ENCODE results near the gene GIMAP2.

Gene GIMAP2

DNA sequence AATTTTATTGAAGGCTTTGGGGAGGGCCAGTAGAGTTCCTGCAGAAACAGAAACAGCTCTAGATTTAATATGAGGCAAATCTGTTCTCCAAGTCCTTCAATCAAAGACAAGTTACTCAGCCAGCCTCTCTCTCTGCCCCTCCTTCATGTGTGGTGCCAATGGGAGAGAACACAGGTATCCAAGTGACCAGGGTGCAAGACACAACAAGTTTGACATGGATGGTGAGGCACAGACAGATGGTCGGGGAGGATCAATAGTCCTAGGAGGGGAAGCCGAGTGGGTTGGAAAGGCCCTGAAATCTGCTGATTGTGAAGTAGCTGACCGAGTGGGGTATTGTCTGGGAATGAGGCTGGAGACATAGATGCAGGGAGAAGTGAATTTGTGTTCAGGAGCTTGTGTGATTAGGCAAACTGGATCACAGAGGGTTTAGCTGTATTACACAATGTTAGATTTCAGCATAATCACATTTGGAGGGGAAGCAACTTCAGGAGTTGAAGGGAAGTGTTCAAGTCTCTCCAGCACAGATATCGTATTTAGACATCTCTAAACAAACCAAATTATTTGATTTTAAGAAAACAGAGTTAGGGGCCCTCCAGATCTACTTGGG is 32.4 kb downstream of the GIMAP2 start:
- WGBS (ENCODE audit: insufficient coverage, insufficient read length): no CpG with 5 or more reads among the region's 4 CpGs
- DNase-seq (ENCODE audit: low read depth, low spot score): no peak
- Histone ChIP-seq H3K4me3 (ENCODE audit: low read length) (no peak overlapping the region), H3K4me1 (ENCODE audit: control insufficient read depth, insufficient read depth, low read length) (no peaks in the 10 kb centered on the region), H3K36me3 (ENCODE audit: control insufficient read depth, insufficient read depth, low read length) (no peaks in the 10 kb centered on the region; the same call in 1 of the 2 replicates), H3K27me3 (ENCODE audit: control insufficient read depth, insufficient read depth, low read length) (no peaks in the 10 kb centered on the region), H3K27ac (ENCODE audit: low read length) (no peak overlapping the region), H3K9me3 (ENCODE audit: control insufficient read depth, insufficient read depth, low read length) (no peaks in the 10 kb centered on the region)

DNA sequence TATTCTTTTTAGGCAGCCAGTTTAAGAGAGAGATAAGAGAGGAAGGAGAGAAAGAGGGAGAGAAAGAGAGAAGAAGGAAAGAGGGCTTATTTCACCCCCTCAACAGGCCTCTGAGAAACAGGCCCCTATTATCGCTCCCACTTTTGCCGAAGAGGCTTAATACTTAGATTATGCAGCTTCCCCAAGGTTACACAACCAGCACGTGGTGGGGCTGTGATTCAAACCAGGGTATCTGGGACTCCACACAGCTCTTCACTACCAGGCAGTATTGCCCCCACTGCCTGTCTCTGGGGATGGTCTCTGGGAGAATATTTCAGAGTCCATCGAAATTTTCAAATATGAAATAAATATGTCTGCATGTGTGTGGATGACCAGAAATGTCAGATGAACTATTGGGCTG is 33.9 kb downstream of the GIMAP2 start:
- H3K36me3 ChIP-seq (ENCODE audit: control insufficient read depth, insufficient read depth, low read length): no peaks in the 10 kb centered on the region; the same call in 1 of the 2 replicates
- H3K4me3 ChIP-seq (ENCODE audit: low read length): no peak overlapping the region
- no peak for DNase-seq (ENCODE audit: low read depth, low spot score)
- whole genome bisulfite sequencing (ENCODE audit: insufficient coverage, insufficient read length): no CpG with 5 or more reads among the region's 4 CpGs
- H3K27ac ChIP-seq (ENCODE audit: low read length): no peak overlapping the region
- H3K27me3 ChIP-seq (ENCODE audit: control insufficient read depth, insufficient read depth, low read length): no peaks in the 10 kb centered on the region
- H3K9me3 ChIP-seq (ENCODE audit: control insufficient read depth, insufficient read depth, low read length): no peaks in the 10 kb centered on the region
- no peaks in the 10 kb centered on the region for H3K4me1 ChIP-seq (ENCODE audit: control insufficient read depth, insufficient read depth, low read length)

DNA sequence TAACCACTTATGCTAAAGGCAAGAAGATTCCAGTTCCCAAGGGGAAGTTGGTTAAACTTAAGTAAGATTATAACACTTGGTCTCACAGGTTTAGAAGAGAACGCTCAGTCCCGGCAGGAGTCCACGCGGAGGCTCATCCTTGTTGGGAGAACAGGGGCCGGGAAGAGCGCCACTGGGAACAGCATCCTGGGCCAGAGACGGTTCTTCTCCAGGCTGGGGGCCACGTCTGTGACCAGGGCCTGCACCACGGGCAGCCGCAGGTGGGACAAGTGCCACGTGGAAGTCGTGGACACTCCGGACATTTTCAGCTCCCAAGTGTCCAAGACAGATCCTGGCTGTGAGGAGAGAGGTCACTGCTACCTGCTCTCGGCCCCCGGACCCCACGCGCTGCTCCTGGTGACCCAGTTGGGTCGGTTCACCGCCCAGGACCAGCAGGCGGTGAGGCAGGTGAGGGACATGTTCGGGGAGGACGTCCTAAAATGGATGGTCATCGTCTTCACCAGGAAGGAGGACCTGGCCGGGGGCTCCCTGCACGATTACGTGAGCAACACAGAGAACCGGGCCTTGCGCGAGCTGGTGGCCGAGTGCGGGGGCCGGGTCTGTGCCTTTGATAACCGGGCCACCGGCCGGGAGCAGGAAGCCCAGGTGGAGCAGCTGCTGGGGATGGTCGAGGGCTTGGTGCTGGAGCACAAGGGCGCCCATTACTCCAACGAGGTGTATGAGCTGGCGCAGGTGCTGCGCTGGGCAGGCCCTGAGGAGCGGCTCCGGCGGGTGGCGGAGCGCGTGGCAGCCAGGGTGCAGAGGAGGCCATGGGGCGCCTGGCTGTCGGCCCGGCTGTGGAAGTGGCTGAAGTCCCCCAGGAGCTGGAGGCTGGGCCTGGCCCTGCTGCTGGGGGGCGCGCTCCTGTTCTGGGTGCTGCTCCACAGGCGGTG is 34.7 kb downstream of the GIMAP2 start:
- no CpG with 5 or more reads among the region's 52 CpGs for WGBS (ENCODE audit: insufficient coverage, insufficient read length)
- H3K27me3 ChIP-seq (ENCODE audit: control insufficient read depth, insufficient read depth, low read length): no peaks in the 10 kb centered on the region
- DNase-seq (ENCODE audit: low read depth, low spot score): no peak

DNA sequence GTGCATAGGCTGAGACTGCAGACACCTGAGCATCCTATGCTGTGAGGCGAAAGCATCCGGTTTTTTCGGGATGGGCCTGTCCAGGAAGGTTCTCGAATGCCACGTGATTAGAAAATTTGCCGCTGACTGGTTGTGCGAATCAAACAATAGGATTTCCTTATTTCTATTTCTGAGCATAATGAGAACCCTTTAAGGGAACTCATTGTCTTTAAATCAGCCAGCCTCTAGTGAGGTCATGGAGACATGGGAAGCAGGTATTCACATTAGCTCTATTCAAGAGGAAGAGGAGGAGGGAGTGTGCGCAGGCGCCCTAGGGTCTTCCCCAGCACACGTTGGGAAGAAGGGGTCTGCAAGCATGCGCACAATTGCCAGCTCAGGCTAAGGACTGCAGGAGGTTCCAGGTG is 36.5 kb downstream of the GIMAP2 start:
- H3K4me1 ChIP-seq (ENCODE audit: control insufficient read depth, insufficient read depth, low read length): no peaks in the 10 kb centered on the region
- no peaks in the 10 kb centered on the region for H3K27me3 ChIP-seq (ENCODE audit: control insufficient read depth, insufficient read depth, low read length)
- DNase-seq (ENCODE audit: low read depth, low spot score): no peak
- H3K9me3 ChIP-seq (ENCODE audit: control insufficient read depth, insufficient read depth, low read length): no peaks in the 10 kb centered on the region
- no peak overlapping the region for H3K27ac ChIP-seq (ENCODE audit: low read length)
- H3K4me3 ChIP-seq (ENCODE audit: low read length): no peak overlapping the region
- H3K36me3 ChIP-seq (ENCODE audit: control insufficient read depth, insufficient read depth, low read length): no peaks in the 10 kb centered on the region; the same call in 1 of the 2 replicates
- no CpG with 5 or more reads among the region's 11 CpGs for WGBS (ENCODE audit: insufficient coverage, insufficient read length)

More for the DNA sequence above, 34.7 kb downstream of the GIMAP2 start:
- no peaks in the 10 kb centered on the region for H3K4me1 ChIP-seq (ENCODE audit: control insufficient read depth, insufficient read depth, low read length)
- H3K9me3 ChIP-seq (ENCODE audit: control insufficient read depth, insufficient read depth, low read length): no peaks in the 10 kb centered on the region
- H3K36me3 ChIP-seq (ENCODE audit: control insufficient read depth, insufficient read depth, low read length): no peaks in the 10 kb centered on the region; the same call in 1 of the 2 replicates
- no peak overlapping the region for H3K27ac ChIP-seq (ENCODE audit: low read length)
- H3K4me3 ChIP-seq (ENCODE audit: low read length): no peak overlapping the region

DNA sequence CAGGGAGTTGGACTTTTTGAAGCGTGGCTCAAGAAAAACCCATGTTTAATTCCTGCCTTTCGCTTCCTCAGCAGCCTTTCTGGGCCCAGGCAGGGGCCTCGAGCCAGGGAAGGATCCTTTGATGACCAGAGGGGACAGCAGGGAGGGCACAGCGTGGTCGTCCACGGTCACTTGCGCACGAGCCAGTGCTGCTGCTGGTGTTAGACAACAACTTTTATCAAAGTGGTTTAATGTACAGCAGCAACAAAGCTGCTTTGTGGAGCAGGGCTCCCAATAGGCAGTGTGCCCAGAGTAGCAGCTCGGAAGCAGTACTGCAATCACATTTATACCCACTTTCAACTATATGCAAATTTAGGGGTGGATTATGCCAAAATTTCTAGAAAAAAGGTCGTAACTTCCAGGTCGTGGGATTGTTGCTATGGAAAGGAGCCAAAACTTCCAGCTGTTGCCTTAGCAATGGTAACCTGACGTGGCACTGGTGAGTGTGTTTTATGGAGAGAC is 37.0 kb downstream of the GIMAP2 start:
- H3K27me3 ChIP-seq (ENCODE audit: control insufficient read depth, insufficient read depth, low read length): no peaks in the 10 kb centered on the region; the same call in 1 of the 2 replicates
- H3K36me3 ChIP-seq (ENCODE audit: control insufficient read depth, insufficient read depth, low read length): no peaks in the 10 kb centered on the region; the same call in 1 of the 2 replicates
- H3K9me3 ChIP-seq (ENCODE audit: control insufficient read depth, insufficient read depth, low read length): no peaks in the 10 kb centered on the region
- no peaks in the 10 kb centered on the region for H3K4me1 ChIP-seq (ENCODE audit: control insufficient read depth, insufficient read depth, low read length)
- DNase-seq (ENCODE audit: low read depth, low spot score): no peak
- no peak overlapping the region for H3K4me3 ChIP-seq (ENCODE audit: low read length)
- H3K27ac ChIP-seq (ENCODE audit: low read length): no peak overlapping the region
- no CpG with 5 or more reads among the region's 12 CpGs for WGBS (ENCODE audit: insufficient coverage, insufficient read length)

DNA sequence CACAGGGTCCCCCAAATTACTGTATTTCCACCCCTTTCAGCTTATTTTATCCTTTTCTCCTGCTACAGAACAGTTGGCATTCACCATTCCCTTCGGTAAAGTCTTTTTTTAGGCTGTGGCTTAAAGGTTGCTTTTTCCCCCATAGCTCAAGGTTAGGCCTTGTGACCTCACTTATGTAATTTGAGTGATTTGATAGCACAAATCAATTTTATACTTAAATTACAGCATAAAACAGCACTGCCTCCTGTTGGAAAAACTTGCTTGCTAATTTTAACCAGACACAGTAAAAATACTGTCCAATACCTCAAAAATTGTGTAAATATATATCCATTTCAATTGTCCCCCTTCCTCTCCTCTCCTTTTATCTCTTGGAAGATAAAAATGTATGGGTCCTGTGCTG is 38.0 kb downstream of the GIMAP2 start:
- H3K9me3 ChIP-seq (ENCODE audit: control insufficient read depth, insufficient read depth, low read length): no peaks in the 10 kb centered on the region
- no peaks in the 10 kb centered on the region for H3K4me1 ChIP-seq (ENCODE audit: control insufficient read depth, insufficient read depth, low read length)
- H3K27me3 ChIP-seq (ENCODE audit: control insufficient read depth, insufficient read depth, low read length): peaks cover 3% of the 10 kb centered on the region; the same call in 1 of the 2 replicates
- no peak for DNase-seq (ENCODE audit: low read depth, low spot score)
- H3K36me3 ChIP-seq (ENCODE audit: control insufficient read depth, insufficient read depth, low read length): no peaks in the 10 kb centered on the region; the same call in 1 of the 2 replicates
- no CpG with 5 or more reads among the region's 1 CpG for WGBS (ENCODE audit: insufficient coverage, insufficient read length)
- H3K27ac ChIP-seq (ENCODE audit: low read length): no peak overlapping the region
- H3K4me3 ChIP-seq (ENCODE audit: low read length): no peak overlapping the region

DNA sequence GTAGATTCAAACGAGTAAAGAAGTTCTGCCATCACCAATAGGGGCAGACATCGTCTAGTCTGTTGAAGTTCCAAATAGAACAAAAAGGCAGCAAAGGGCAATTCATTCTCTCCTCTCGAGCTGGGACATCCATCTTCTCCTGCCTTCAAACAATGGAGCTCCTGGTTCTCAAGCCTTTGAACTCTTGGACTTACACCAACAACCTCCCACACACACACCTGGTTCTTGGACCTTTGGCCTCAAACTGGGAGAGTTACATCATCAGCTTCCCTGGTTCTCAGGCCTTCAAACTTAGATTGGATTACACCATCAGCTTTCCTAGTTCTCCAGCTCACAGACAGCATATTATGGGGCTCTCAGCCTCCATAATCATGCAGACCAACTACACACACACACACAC is 41.9 kb downstream of the GIMAP2 start:
- H3K4me1 ChIP-seq (ENCODE audit: control insufficient read depth, insufficient read depth, low read length): no peaks in the 10 kb centered on the region
- DNase-seq (ENCODE audit: low read depth, low spot score): no peak
- peaks cover 13% of the 10 kb centered on the region for H3K27me3 ChIP-seq (ENCODE audit: control insufficient read depth, insufficient read depth, low read length)
- H3K36me3 ChIP-seq (ENCODE audit: control insufficient read depth, insufficient read depth, low read length): no peaks in the 10 kb centered on the region
- no CpG with 5 or more reads among the region's 3 CpGs for WGBS (ENCODE audit: insufficient coverage, insufficient read length)
- H3K27ac ChIP-seq (ENCODE audit: low read length): no peak overlapping the region
- no peak overlapping the region for H3K4me3 ChIP-seq (ENCODE audit: low read length)
- no peaks in the 10 kb centered on the region for H3K9me3 ChIP-seq (ENCODE audit: control insufficient read depth, insufficient read depth, low read length)

DNA sequence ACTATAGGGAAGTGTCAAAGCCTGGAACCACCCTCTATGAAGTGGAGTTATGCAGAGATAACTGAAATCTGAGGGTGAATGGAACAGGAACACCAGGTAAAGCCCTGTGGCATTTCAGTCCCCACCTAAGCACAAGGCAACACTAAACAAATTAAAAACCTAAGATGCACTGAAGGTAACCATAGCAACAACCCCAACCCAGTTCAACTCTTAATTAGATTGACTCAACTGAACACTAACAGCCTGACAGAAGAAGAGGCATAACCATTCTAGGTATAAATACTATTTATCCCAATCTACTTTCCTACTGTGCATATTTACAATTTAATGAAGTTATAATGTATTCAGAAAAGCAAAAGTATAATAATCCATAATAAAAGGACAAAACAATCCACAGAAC is 42.5 kb downstream of the GIMAP2 start:
- DNase-seq (ENCODE audit: low read depth, low spot score): no peak
- Histone ChIP-seq H3K4me1 (ENCODE audit: control insufficient read depth, insufficient read depth, low read length) (no peaks in the 10 kb centered on the region), H3K27me3 (ENCODE audit: control insufficient read depth, insufficient read depth, low read length) (peaks cover 19% of the 10 kb centered on the region), H3K36me3 (ENCODE audit: control insufficient read depth, insufficient read depth, low read length) (no peaks in the 10 kb centered on the region), H3K27ac (ENCODE audit: low read length) (no peak overlapping the region), H3K9me3 (ENCODE audit: control insufficient read depth, insufficient read depth, low read length) (no peaks in the 10 kb centered on the region), H3K4me3 (ENCODE audit: low read length) (no peak overlapping the region)

DNA sequence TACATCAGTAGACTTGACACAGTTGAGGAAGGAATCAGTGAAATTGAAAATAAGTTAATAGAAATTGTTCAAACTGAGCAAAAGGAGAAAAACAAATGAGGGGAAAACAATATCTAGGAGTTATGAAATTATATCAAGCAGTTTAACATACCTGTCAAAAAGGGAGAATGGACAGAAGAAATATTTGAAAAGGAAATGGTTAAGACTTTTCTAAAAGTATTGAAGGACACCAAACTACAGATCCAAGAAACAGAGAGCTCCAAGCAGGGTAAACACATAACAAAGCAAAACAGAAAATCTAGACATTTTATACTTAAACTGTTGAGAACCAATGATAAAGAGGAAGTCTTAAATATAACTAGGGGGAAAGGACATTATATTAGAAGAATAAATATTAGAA is 43.1 kb downstream of the GIMAP2 start:
- Histone ChIP-seq H3K4me1 (ENCODE audit: control insufficient read depth, insufficient read depth, low read length) (no peaks in the 10 kb centered on the region), H3K36me3 (ENCODE audit: control insufficient read depth, insufficient read depth, low read length) (no peaks in the 10 kb centered on the region), H3K27me3 (ENCODE audit: control insufficient read depth, insufficient read depth, low read length) (peaks cover 25% of the 10 kb centered on the region), H3K4me3 (ENCODE audit: low read length) (no peak overlapping the region), H3K9me3 (ENCODE audit: control insufficient read depth, insufficient read depth, low read length) (no peaks in the 10 kb centered on the region), H3K27ac (ENCODE audit: low read length) (no peak overlapping the region)
- DNase-seq (ENCODE audit: low read depth, low spot score): no peak

DNA sequence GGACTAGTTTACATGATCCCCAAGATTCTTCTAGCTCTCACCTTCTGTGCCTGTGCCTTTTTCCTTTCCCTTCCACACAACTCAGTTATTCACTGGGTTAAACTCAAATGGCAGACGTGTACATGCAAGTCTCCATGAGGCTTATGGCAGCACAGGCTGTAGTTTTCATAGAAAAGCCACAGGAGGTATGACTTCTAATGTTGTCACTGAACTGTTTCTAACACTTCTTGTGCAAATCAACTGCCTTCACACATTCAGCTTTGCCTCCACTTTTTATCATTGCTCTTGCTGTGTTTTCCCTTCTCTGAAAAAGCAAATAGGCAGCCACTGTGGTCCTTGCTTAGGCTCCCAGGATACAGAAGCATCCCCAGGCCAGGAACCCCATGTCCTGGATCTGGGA is 46.4 kb downstream of the GIMAP2 start:
- no peak for DNase-seq (ENCODE audit: low read depth, low spot score)
- H3K9me3 ChIP-seq (ENCODE audit: control insufficient read depth, insufficient read depth, low read length): no peaks in the 10 kb centered on the region
- peaks cover 52% of the 10 kb centered on the region for H3K27me3 ChIP-seq (ENCODE audit: control insufficient read depth, insufficient read depth, low read length)
- H3K4me3 ChIP-seq (ENCODE audit: low read length): no peak overlapping the region
- H3K4me1 ChIP-seq (ENCODE audit: control insufficient read depth, insufficient read depth, low read length): no peaks in the 10 kb centered on the region
- no peaks in the 10 kb centered on the region for H3K36me3 ChIP-seq (ENCODE audit: control insufficient read depth, insufficient read depth, low read length)
- H3K27ac ChIP-seq (ENCODE audit: low read length): no peak overlapping the region
- WGBS (ENCODE audit: insufficient coverage, insufficient read length): no CpG with 5 or more reads among the region's 1 CpG

All from iPS DF 6.9 (cell line).